Measurements from ENCODE around the gene TCEA3.

DNA sequence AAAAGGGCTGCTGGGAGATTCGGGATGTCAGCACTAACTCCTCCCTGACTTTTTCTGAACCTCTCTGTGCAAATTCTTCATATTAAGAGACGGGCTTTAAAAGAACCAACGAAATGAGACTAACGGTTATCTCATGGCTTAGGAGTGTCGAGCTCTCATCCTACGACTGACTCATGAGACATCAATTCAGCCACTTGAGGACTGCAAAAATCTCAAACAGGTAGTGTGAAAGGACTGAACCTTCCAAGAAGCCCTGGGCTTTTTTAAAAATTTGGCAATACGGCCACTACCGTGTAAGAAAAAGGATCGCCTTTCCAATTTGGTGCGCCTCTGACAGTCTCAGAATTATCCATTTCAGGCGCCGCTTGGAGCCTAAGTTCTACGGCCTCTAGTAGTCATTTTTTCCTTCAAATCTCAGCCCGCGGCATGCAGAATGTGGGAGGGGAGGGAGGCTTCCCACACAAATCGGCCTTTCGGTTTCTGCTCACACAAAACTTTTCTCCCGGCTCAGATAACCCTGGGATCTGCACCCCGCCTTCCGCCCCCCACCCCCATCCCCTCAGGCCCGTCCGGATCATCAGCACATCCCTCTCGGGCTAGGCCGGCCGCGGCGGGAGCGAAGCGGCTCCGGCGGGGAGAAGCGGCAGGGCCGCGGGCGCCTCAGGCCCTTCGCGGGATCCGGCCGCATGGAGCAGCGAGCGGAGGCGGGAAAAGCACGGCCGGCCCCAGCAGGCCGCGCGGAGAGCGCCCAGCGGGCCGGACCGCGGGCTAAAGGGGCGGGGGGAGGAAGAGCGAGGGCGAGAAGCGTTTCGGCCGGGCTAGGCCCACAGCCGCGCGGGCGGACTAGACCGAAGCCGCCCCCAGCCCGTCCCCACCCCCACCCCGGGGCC, 81.1 kb downstream of the TCEA3 start:
- TF ChIP-seq, protein P1, sequence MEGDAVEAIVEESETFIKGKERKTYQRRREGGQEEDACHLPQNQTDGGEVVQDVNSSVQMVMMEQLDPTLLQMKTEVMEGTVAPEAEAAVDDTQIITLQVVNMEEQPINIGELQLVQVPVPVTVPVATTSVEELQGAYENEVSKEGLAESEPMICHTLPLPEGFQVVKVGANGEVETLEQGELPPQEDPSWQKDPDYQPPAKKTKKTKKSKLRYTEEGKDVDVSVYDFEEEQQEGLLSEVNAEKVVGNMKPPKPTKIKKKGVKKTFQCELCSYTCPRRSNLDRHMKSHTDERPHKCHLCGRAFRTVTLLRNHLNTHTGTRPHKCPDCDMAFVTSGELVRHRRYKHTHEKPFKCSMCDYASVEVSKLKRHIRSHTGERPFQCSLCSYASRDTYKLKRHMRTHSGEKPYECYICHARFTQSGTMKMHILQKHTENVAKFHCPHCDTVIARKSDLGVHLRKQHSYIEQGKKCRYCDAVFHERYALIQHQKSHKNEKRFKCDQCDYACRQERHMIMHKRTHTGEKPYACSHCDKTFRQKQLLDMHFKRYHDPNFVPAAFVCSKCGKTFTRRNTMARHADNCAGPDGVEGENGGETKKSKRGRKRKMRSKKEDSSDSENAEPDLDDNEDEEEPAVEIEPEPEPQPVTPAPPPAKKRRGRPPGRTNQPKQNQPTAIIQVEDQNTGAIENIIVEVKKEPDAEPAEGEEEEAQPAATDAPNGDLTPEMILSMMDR (IDR thresholded peaks at IDR 0.05): no peak
- no peak for TF ChIP-seq POLR2A (IDR thresholded peaks at IDR 0.05)
